Activated CD8-positive, alpha-beta memory T cell treated with anti-CD3 and anti-CD28 coated beads, Interleukin-2, amount 50 U/mL, for 24 hours (primary cell): Measurements from ENCODE around the gene SLC25A15.

Experiments used
- DNase-seq: peaks from one replicate; pipeline ENCODE4 v3.0.0-alpha.2; 2020; ENCODE audit errors: extremely low read depth

SLC25A15 gene

GRCh38 chr13:40789275-40790153 lies at the start of gene SLC25A15:
Gene SLC25A15 (plus strand): TSS chr13:40789611. CDS start chr13:40793227, 3,616 bp downstream.
- DNase-seq, result peak; percentile 34

DNA sequence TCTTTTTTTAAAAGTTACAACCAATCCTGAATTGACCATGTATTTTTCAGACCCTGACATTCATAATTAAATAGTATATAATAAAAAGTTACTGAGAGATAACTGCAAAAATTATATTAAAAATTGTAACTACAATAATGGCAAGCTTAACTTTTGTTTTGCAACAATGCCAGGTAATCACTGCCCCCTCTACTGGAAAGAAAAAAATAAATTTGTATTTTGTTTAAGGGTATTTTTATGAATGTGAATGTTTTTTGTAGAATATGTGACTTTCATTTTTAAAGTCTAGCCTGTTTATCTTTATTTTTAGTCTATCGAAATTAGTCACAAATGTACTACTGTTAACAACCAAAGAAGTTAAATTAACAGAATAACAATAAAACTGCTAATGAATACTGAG lies 40.1 kb upstream of the SLC25A15 start:
- no peak for DNase-seq

DNA sequence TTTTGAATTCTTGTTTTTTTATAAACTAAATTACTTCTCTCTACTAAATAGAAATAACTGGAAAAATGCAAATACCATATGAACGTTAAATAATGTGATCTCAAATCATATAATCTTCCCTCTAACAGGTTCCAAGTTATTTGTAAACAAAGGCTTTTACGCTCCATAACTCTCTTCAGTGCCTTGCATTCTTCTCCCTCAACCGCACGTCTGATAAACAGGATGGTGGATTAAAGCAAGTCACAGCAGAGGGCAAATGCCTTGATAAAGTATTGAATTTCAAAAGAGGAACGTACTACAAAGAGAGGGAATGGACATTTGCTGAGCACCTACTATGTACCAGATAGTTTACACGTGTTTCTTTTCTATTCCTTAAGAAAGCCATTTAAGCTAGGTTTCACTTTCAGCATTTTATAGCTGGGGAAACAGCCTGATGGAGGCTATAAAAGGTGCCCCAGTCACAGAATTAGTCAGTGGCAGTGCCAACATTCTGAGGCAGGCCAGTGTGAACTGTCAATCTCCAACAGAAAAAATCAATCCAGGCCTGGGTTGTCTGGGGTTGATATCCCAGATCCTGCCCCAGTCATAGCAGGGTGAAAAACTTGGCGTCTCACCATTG lies 34.2 kb upstream of the SLC25A15 start:
- no peak for DNase-seq

DNA sequence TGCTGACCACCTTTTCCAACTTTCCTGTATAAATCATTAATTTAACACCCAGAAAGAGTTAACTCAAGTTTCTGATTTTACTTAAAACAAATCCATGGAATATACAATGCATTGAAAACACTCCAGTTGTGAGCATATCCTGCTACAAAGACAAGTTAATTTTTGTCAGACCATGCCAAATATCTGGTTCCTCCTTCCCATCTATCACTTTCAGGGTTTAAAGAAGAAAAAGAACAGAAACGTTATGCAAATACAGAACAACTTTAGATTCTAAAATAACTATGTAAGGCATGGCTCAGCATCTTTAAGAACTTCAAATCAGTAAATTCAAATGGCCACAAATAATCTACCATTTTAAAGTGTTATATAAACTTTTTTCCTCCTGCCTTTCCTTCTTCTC lies 33.4 kb upstream of the SLC25A15 start:
- DNase-seq, result no peak

DNA sequence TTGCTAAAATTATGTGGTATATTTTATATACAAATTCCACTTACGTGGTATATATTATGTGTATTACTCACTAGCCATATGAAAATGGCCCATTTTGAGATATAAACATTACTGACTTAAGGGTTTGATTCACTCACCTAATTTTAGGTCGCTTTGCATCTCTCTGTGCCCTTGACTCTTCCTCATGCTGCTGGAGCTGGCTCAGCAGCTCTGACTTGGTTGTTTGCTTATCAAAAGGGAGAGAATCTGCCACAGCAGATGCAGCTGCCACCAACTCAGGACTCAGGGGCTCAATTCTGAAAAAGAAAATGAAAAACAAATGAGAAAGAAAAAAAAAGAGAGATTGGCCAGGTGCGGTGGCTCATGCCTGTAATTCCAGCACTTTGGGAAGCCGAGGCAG lies 30.6 kb upstream of the SLC25A15 start:
- no peak for DNase-seq

- DNase-seq, result no peak
Observed at GRCh38 chr13:40762849-40763248, 26.6 kb upstream of the SLC25A15 start.

DNA sequence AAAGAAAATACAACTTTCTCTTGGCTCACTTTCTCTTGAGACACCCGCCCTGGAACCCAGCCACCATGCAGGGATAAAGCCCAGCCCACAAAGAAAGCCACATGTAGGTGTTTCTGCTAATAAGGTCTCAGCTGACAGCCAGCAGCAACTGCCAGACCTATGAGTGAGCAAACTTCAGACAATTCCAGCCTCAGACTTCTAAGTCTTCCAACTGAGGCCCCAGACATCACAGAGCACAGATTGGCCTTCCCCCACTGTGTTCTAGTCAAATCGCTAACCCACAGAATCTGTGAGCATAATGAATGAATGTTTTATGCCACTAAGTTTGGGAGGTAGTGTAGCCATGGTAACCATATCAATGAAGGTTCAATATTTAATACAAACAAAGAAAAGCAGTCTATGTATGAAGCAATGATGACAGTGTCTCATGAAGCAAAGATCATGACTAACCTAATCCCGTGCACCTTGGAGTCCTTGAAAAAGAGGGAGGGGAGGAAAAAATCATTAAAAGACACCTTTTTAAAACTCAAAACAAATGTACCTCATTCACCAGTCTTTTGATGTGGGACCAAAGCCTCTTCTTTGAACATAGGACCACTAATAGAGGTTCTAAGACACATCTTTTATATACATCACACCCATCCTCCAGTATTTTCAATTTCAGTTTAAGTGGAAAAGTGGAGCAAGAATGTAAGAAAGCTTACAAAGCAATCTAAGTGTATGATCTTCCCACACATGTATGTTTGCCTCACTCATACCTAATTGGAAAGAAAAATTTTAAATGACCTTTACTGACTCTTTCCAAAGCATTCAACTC lies 24.6 kb upstream of the SLC25A15 start:
- no peak for DNase-seq

DNA sequence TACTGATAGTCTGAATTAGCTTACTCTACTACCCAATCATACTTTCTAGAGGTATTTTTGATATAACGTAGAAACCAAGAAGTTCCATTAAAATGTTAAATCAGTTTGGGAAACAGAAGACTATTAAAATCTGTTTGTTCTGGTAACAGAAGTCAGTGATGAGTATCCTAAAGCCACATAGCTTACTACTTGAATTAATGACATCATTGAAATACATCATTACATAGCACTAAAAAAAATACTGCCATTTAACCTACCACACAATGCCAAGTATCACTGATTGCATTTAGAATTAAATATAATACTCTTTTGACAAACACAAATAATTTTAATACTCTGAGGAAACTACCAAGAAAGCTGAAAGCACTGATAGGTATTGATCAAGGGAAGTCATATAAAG lies 23.8 kb upstream of the SLC25A15 start:
- DNase-seq, result no peak

DNA sequence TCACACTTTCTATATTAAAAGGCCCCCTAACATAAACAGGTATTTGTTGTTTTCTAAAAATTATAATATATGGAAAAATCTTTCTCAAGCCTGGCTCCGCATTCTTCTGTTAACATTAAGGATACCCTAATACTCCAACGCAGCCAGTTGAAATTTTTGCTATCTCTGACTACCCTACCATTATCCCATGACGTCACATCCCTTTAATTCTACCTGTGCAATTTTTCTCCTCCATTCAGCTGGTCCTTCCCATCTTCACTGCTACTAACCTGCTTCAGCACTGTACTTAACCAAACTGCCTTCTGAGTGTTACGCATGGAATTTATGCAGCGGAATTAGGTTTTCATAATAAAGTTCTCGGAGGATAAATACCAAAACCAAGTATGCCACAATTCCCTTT lies 19.4 kb upstream of the SLC25A15 start:
- DNase-seq, result no peak

DNA sequence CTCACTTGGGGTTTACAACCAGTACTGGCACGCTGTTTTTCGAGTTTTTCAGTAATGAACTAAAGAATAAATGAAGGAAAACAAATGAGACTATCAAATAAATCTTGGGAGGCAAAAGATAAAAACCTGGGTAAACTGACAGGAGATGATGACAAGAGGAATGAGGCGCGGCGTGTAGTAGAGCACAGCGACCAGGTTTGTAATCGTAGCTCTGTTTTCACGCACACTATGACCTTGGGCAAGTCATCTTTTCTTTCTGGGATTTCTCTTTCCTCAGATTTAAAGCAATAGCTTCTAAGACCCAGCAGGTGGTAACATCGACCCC lies 18.8 kb upstream of the SLC25A15 start:
- no peak for DNase-seq

- DNase-seq, result peak; percentile 86
Observed at GRCh38 chr13:40770934-40771618, 18.3 kb upstream of the SLC25A15 start, which contains the start of gene MRPS31. Gene MRPS31 (minus strand): TSS chr13:40771190. CDS start chr13:40771136, 54 bp downstream.

DNA sequence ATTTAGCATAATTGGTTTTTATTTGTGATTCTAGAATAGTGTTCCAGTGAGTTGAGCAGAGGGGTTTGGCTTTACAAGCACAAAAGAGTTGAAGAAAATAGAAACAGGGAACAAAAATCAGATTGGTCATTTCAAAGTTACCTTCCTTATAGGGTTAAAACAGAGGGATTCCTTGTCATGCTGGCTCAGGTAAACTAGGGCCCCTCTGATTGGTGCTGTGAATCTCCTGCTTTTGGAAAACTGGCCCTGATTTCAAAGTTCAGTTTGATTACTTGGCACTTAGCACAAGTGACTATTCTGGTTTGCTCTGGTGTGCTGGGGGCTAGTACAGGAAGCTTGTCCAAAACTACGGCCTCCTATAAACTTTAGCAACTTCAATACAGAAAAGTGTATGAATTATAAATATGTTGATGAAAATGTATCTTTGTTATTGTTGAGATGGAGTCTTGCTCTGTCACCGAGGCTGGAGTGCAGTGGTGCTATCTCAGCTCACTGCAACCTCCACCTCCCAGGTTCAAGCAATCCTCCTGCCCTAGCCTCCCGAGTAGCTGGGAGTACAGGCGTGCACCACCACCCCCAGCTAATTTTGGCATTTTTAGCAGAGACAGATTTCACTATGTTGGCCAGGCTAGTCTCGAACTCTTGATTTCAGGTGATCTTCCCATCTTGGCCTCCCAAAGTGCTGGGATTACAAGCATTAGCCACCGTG lies 16.5 kb upstream of the SLC25A15 start:
- DNase-seq, result no peak

DNA sequence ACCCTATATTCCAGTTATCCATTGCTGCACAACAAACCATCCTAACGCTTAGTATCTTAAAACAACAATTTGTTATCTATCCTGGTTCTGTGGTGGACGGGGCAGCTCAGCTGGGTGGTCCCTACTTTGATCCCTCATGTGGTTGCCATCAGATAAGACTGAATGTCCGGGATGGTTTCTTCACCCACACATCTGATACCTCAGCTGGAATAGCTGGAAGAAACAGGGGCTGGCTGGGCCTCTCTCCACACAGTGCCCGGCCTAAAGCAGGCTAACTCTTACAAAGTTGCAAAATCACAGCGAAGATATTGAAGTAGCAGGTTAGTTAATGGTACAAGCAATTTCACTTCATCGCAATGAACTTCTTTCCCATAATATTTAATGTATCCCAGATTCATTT lies 14.7 kb upstream of the SLC25A15 start:
- DNase-seq, result no peak

DNA sequence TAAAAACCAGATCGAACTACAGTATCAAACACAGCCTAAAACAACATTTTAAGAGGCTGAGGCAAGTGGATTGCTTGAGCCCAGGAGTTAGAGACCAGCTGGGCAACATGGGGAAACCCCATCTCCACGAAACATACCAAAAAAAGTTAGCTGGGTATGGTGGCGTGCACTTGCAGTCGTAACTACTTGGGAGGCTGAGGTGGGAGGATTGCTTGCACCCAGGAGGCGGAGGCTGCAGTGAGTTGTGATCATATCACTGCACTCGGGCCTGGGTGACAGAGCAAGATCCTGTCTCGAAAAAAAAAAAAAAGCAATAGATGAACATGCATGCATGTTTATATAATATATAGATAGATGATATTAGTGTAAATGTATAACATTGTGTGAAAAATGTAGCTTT lies 13.2 kb upstream of the SLC25A15 start:
- DNase-seq, result no peak

GRCh38 chr13:40776681-40777165 lies 12.7 kb upstream of the SLC25A15 start:
- peak; percentile 42 for DNase-seq

DNA sequence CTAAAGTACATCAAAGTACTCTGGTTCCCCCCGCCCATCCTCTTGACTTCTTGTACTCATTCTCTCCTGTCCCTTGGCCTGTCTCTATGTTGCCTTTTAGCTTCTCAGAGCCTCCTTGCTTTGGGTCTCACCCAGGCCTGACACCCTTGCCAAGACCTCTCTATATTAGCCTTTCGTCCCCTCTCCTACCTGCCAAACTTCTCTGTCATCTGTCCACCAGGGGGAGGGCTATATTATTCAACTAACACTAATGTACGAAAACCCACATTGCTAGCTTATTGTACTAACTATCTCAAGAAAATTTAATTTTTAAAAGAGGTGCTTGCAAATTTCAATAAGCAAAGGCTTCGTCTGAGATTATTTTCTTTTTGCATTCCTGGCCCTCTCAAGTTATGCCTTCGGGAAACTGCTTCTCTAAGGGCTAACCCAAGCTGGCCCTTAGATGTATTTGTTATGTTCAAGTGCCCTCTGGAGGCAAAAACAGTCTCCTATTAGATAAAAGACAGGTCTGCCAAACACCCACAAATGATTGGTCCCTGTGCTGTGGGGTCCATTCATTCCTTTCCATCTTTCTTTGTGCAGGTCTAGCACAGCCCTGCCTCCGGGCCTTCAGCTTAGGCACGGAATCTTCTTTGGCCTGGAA lies 12.1 kb upstream of the SLC25A15 start:
- DNase-seq, result no peak

DNA sequence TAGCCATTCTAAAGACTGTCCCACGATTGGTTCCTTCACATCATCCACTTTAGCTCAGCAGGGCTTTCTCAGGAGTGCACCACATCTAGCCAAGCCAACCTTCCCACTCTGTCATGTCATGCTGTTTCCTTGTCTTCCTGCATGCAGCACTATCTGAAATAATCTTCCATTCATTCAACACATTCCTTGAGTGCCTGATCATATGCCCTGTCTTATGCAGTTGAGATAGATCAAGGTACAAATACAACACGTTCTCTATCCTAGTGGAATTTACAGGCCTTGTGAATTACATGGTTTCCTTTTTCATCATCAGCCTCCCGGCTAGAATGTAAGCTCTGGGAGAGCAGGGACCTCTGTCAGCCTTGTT lies 11.6 kb upstream of the SLC25A15 start:
- DNase-seq, result no peak

DNA sequence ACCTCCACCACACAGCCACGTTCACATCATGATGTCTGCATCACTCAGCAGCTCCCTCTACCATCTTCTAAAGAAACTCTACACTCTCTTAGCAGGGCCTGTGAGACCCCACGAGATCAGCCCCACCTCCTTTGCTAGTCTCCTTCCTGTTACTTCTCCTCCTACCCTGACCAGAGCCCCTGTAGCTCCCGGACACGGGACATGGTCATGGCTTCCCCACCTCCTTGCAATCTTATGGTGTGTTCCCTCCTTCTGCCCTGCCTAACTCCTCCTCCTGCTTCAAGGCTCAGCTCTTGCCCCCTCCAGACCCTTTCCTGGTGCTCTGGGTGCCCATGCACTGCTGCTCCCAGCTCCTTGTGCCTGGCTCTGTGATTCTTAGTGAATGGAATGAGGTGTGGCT lies 10.4 kb upstream of the SLC25A15 start:
- no peak for DNase-seq

GRCh38 chr13:40779796-40780285 lies 9.6 kb upstream of the SLC25A15 start:
- DNase-seq, result no peak

DNA sequence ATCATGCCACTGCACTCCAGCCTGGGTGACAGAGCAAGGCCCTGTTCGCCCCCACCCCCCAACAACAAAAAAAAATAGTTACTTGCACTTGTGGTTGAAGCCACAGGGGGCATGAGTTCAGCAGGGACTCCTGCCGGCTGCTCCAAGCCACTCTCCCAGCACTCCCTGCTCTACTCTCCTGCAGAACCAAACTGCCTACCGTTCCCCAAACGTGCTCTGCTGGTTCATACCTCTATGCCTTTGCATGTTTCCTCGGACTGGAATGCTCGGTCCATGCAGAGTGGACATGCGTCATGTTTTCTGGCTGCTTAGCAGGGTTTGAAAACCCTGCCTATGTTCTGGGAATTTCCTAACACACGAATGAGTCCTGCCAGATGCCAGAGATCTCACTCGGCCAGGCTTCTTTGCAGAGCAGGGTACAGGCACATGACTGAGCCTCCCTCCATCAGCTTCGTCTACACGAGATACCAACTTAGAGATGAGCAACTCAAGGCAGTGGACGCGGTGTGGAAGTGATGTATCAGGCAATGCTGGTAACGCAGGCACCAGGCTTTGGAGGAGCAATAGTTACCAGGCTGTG lies 8.5 kb upstream of the SLC25A15 start:
- DNase-seq, result no peak
